Nephron (organoid): ENCODE results near the gene CCDC69.

Experiments used
- H3K27ac Mint-ChIP-seq, 3 experiments: 2 replicates each; pipeline ENCODE4 v1.8.0; 2020; ENCODE audit warnings: mixed read lengths in 3 of 3, mild to moderate bottlenecking in 2 of 3, moderate library complexity in 1 of 3
- H3K27me3 Mint-ChIP-seq: 2 replicates; pipeline ENCODE4 v1.8.0; 2021; ENCODE audit warnings: low read depth, mild to moderate bottlenecking, moderate library complexity, mixed read lengths
- H3K36me3 Mint-ChIP-seq: 2 replicates; pipeline ENCODE4 v1.8.0; 2020; ENCODE audit warnings: low read depth, mixed read lengths
- H3K4me1 Mint-ChIP-seq: 2 replicates; pipeline ENCODE4 v1.8.0; 2020; ENCODE audit warnings: mixed read lengths
- H3K4me3 Mint-ChIP-seq, 3 experiments: 2 replicates each; pipeline ENCODE4 v1.8.0; 2020; ENCODE audit warnings: mild to moderate bottlenecking in 3 of 3, mixed read lengths in 3 of 3, moderate library complexity in 2 of 3
- H3K9me3 Mint-ChIP-seq: 2 replicates; pipeline ENCODE4 v1.8.0; 2020; ENCODE audit warnings: mixed read lengths
- CTCF ChIP-seq, 3 experiments: fragments of 200-600 bp; sonication (generic); IDR thresholded peaks; one replicate each; pipeline ENCODE4 v1.5.0; 2021; ENCODE audit warnings: antibody characterized with exemption in 3 of 3; ENCODE audit not compliant: unreplicated experiment in 3 of 3

CCDC69 gene

DNA sequence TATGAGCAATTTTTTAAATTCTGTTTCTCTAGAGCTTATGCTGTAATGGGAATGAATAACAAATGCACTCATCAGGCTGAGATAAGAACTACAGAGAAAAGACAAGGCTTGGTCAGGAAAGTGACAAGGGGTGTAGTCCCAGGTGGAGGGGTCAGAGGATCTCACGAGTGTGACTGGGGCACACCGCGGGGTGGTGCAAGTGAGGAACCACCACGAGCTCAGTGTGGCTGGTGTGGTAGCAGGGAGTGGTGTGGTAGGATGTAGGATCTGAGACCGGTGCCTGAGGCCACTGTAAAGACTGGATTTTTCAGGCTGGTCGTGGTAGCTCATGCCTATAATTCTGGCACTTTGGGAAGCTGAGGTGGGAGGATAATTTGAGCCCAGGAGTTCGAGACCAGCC lies 75.3 kb downstream of the CCDC69 start:
- H3K27ac Mint-ChIP-seq = peak overlapping the region; percentile 88 to 99 (median 95)
- H3K36me3 Mint-ChIP-seq = peaks cover 34% of the 10 kb centered on the region
- no peak for TF ChIP-seq CTCF (IDR thresholded peaks at IDR 0.05; ENCODE audit: unreplicated experiment in 3 of 3)
- H3K4me1 Mint-ChIP-seq = peaks cover 89% of the 10 kb centered on the region
- H3K4me3 Mint-ChIP-seq = no peak overlapping the region
- H3K9me3 Mint-ChIP-seq = no peaks in the 10 kb centered on the region
- H3K27me3 Mint-ChIP-seq = no peaks in the 10 kb centered on the region

DNA sequence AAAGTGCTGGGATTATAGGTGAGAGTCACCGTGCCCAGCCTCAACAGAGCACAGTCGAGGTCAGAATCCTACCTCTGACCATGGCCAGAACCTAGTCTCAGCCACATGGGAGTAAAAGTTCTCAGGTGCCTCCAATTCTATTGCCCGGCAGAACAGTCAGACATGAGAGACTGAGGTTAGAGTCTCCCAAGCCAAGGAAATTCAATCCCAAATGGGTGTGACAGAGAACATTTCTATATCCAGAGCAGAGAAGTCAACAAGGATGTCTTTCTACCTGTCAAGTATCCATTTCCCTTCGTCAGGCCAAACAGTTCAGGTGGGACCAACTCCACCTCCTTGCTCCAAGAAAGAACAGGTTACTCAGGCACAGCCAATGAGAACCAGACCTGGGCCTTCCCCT lies 76.9 kb downstream of the CCDC69 start:
- Mint-ChIP-seq H3K27ac (no peak overlapping the region), H3K4me3 (no peak overlapping the region), H3K4me1 (peaks cover 89% of the 10 kb centered on the region), H3K36me3 (peaks cover 35% of the 10 kb centered on the region), H3K9me3 (no peaks in the 10 kb centered on the region), H3K27me3 (no peaks in the 10 kb centered on the region)
- TF ChIP-seq CTCF (IDR thresholded peaks at IDR 0.05; ENCODE audit: unreplicated experiment in 3 of 3) = no peak

GRCh38 chr5:151146061-151146460 lies 77.8 kb downstream of the CCDC69 start:
- peaks cover 35% of the 10 kb centered on the region for H3K36me3 Mint-ChIP-seq
- H3K27me3 Mint-ChIP-seq = no peaks in the 10 kb centered on the region
- TF ChIP-seq CTCF (IDR thresholded peaks at IDR 0.05; ENCODE audit: unreplicated experiment in 3 of 3) = no peak
- H3K27ac Mint-ChIP-seq = peak overlapping the region in 1 of 3 experiments; percentile 54
- no peak overlapping the region for H3K4me3 Mint-ChIP-seq
- H3K4me1 Mint-ChIP-seq = peaks cover 89% of the 10 kb centered on the region
- no peaks in the 10 kb centered on the region for H3K9me3 Mint-ChIP-seq

GRCh38 chr5:151144922-151145321 lies 79.0 kb downstream of the CCDC69 start:
- peaks cover 35% of the 10 kb centered on the region for H3K36me3 Mint-ChIP-seq
- no peaks in the 10 kb centered on the region for H3K27me3 Mint-ChIP-seq
- H3K4me1 Mint-ChIP-seq = peaks cover 83% of the 10 kb centered on the region
- peak overlapping the region in 2 of 3 experiments; percentile 18 to 94 for H3K27ac Mint-ChIP-seq
- no peak for TF ChIP-seq CTCF (IDR thresholded peaks at IDR 0.05; ENCODE audit: unreplicated experiment in 3 of 3)
- no peak overlapping the region for H3K4me3 Mint-ChIP-seq
- no peaks in the 10 kb centered on the region for H3K9me3 Mint-ChIP-seq

DNA sequence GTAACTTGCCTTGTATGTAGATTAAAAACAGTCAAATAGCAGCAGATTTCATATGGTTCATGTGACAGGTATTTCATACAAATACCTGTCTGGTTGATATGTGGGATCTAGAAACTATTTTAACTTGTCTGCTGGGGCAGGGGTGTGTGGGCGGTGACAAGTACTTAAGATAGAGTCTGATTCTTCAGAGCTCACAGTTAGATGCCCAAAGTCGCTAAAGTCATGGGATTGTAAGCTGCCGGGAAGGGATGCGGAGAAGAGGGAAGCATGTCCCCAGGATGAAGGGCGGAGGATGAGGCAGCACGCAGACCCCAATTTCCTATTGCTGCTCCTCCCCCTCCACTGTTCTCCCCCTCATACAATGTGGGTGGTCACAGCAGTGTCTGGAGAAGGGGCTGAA lies 79.6 kb downstream of the CCDC69 start:
- peak overlapping the region in 2 of 3 experiments; percentile 18 to 94 for H3K27ac Mint-ChIP-seq
- peaks cover 81% of the 10 kb centered on the region for H3K4me1 Mint-ChIP-seq
- no peak for TF ChIP-seq CTCF (IDR thresholded peaks at IDR 0.05; ENCODE audit: unreplicated experiment in 3 of 3)
- H3K4me3 Mint-ChIP-seq = no peak overlapping the region
- H3K9me3 Mint-ChIP-seq = no peaks in the 10 kb centered on the region
- no peaks in the 10 kb centered on the region for H3K27me3 Mint-ChIP-seq
- peaks cover 35% of the 10 kb centered on the region for H3K36me3 Mint-ChIP-seq

GRCh38 chr5:151143645-151144044 lies 80.2 kb downstream of the CCDC69 start:
- no peaks in the 10 kb centered on the region for H3K9me3 Mint-ChIP-seq
- H3K36me3 Mint-ChIP-seq = peaks cover 39% of the 10 kb centered on the region
- H3K4me3 Mint-ChIP-seq = no peak overlapping the region
- no peaks in the 10 kb centered on the region for H3K27me3 Mint-ChIP-seq
- peak overlapping the region in 2 of 3 experiments; percentile 8 to 94 for H3K27ac Mint-ChIP-seq
- H3K4me1 Mint-ChIP-seq = peaks cover 75% of the 10 kb centered on the region
- no peak for TF ChIP-seq CTCF (IDR thresholded peaks at IDR 0.05; ENCODE audit: unreplicated experiment in 3 of 3)
